Measurements from ENCODE around the gene GEMIN8. TPM values are rescaled to one million over a fixed set of nuclear protein-coding genes. Genes with fewer than 3 reads are reported as not detected.

The GEMIN8 gene
- total RNA-seq, 1 experiment from 2014 or later, result 11.2 TPM

- H3K27me3 ChIP-seq (ENCODE audit: control insufficient read depth, insufficient read depth, low read length), result no peaks in the 10 kb centered on the region
- no TSS peak for BruUV-seq (replicated peaks)
- TF ChIP-seq CTCF (IDR thresholded peaks at IDR 0.05), result no peak
- TF ChIP-seq POLR2AphosphoS5 (IDR thresholded peaks at IDR 0.05; ENCODE audit: low read depth, low read length), result no peak
- no peak for TF ChIP-seq SIN3A (IDR thresholded peaks at IDR 0.05; ENCODE audit: borderline replicate concordance, insufficient read depth, low read depth, low read length)
- TF ChIP-seq REST (IDR thresholded peaks at IDR 0.05; ENCODE audit: insufficient read depth in 1 of 2, low read depth in 2 of 2, low read length in 1 of 2), result no peak
- TF ChIP-seq TCF7L2 (IDR thresholded peaks at IDR 0.05; ENCODE audit: low read depth, low read length), result no peak
- CTCF ChIA-PET, result no interaction called here
- in situ Hi-C loops (cut with HindIII; ENCODE audit: low pct_unique_long_range_greater_than_20kb, low sequenced_read_pairs), result no loop called here
- H3K4me3 ChIP-seq (ENCODE audit: low read depth in 2 of 2, low read length in 2 of 2), result no peak overlapping the region
- H3K9me3 ChIP-seq (ENCODE audit: control insufficient read depth, insufficient read depth, low read depth, low read length), result no peaks in the 10 kb centered on the region
- no peak for ATAC-seq
- intact Hi-C loops (cut with micrococcal nuclease; ENCODE audit: unreplicated experiment), result no loop called here
- no peak overlapping the region for H3K27ac ChIP-seq (ENCODE audit: low read length)
- no peaks in the 10 kb centered on the region for H3K4me1 ChIP-seq (ENCODE audit: control insufficient read depth, insufficient read depth, low read length)
- H3K36me3 ChIP-seq (ENCODE audit: control insufficient read depth, insufficient read depth, low read length), result no peaks in the 10 kb centered on the region; the same call in 1 of the 2 replicates
- no peak for DNase-seq (ENCODE audit: low read depth, low spot score)
- POLR2A ChIA-PET, result no interaction called here
These were observed 13.8 kb downstream of the GEMIN8 start for GRCh38 chrX:14015941-14016340.

- Histone ChIP-seq H3K27ac (ENCODE audit: low read length) (no peak overlapping the region), H3K4me3 (ENCODE audit: low read depth in 2 of 2, low read length in 2 of 2) (no peak overlapping the region), H3K9me3 (ENCODE audit: control insufficient read depth, insufficient read depth, low read depth, low read length) (no peaks in the 10 kb centered on the region), H3K4me1 (ENCODE audit: control insufficient read depth, insufficient read depth, low read length) (no peaks in the 10 kb centered on the region), H3K36me3 (ENCODE audit: control insufficient read depth, insufficient read depth, low read length) (no peaks in the 10 kb centered on the region; the same call in 1 of the 2 replicates), H3K27me3 (ENCODE audit: control insufficient read depth, insufficient read depth, low read length) (no peaks in the 10 kb centered on the region)
- no peak for ATAC-seq
- intact Hi-C loops (cut with micrococcal nuclease; ENCODE audit: unreplicated experiment) (no loop called here), in situ Hi-C loops (cut with HindIII; ENCODE audit: low pct_unique_long_range_greater_than_20kb, low sequenced_read_pairs) (no loop called here)
- no TSS peak for BruUV-seq (replicated peaks)
- no peak for TF ChIP-seq REST (IDR thresholded peaks at IDR 0.05; ENCODE audit: insufficient read depth in 1 of 2, low read depth in 2 of 2, low read length in 1 of 2)
- TF ChIP-seq SIN3A (IDR thresholded peaks at IDR 0.05; ENCODE audit: borderline replicate concordance, insufficient read depth, low read depth, low read length), result no peak
- no peak for TF ChIP-seq POLR2AphosphoS5 (IDR thresholded peaks at IDR 0.05; ENCODE audit: low read depth, low read length)
- TF ChIP-seq TCF7L2 (IDR thresholded peaks at IDR 0.05; ENCODE audit: low read depth, low read length), result no peak
- TF ChIP-seq CTCF (IDR thresholded peaks at IDR 0.05), result no peak
- ChIA-PET POLR2A (no interaction called here), CTCF (no interaction called here)
- DNase-seq (ENCODE audit: low read depth, low spot score), result no peak
These were observed 14.4 kb downstream of the GEMIN8 start for GRCh38 chrX:14015294-14015693.

Data from Panc1 (cell line).